Measurements from ENCODE around the gene ST6GALNAC5.

GRCh38 chr1:76871355-76871974, 4.2 kb downstream of the ST6GALNAC5 start:
- TF ChIP-seq GATA2 (IDR thresholded peaks at IDR 0.05; ENCODE audit: low read depth, low read length) (no peak), GATA3 (IDR thresholded peaks at IDR 0.05; ENCODE audit: low read depth, low read length) (no peak)
